NCI-H1092 treated with DMSO at 0.1 percent for 48 hours (cell line): ENCODE data around the gene KRTAP21-2.
"Not testable (repeated sequence)": the region's sequence is repeated elsewhere in the genome, so short reads cannot be mapped to it uniquely, and the experiment has no call there.

ENCODE experiments used
- DNase-seq: peaks from one replicate; lab custom pipeline; 2025; lab: John Stamatoyannopoulos, UW

KRTAP21-2 gene

DNA sequence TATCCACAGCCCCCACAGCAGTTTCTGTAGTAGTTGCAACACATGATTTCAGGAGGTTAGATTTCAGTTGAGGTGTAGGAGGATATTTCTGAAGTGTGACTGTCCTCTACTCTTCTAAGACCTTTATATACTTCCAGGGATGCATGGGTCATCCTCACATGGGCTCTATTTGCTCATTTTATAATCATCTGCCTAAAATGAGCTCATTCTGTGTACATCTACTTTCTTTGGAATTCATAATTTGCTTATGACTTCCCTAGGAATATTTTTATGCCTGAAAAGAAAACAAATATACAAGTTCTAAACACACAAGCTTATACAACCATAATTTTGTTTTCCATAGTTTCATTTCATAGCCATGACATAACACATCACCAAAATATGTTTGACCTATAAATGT is at the start of gene KRTAP21-2:
KRTAP21-2 (minus strand) TSS at position 101 of the 400 bp plus-strand sequence; CDS start at position 44, 57 bp downstream.
- DNase-seq, result no peak

DNA sequence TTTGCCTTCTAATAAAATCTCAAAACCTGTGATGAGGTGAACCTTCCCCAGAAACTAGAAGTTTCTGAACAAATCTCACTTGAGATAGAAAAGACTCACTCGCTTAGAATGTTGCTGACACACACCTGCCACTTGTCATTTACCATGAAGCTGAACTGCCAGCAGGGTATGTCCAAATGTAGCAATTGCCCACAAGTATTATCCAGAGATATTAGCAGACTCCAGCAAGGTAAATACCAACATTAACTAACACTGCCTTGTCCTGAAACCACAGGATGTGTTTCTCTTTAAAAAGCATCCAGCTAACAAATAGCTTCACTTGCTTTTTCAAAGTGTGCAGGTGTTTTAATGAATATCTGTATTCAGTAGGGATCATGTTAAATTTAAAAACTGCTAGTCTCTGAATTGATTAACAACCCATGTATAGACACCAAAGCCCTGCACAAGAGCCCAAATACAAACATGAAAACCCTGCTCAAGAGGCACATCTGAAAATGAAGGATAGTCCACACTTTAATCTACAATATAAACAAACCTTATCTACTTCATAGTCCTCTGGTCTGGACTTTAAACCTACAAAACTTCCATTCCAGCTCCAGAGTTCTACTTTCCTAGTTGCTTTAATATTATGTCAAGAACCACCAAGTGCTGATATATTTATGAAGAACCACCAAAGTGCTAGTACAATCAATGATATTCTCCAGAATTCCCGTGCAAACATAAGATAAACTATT is 46.7 kb upstream of the KRTAP21-2 start:
- DNase-seq, result no peak

DNA sequence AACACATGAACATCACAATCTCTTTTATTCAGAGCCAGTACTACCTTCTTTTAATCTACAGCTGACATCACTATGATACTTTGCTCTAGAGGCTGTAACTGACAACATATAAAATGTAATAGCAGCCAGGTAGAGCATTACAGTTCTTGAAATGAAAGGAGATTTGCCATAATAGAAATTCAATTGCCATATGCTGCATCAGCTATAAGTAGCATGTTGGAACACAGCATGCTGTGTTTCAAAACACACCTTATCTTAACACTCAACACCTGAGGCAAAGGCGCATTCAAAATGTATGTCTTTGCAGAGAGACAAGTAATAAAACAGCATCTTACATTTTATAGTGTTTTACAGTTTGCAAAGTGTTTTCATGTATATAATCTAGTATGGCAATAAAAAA is 32.2 kb upstream of the KRTAP21-2 start:
- DNase-seq, result no peak

DNA sequence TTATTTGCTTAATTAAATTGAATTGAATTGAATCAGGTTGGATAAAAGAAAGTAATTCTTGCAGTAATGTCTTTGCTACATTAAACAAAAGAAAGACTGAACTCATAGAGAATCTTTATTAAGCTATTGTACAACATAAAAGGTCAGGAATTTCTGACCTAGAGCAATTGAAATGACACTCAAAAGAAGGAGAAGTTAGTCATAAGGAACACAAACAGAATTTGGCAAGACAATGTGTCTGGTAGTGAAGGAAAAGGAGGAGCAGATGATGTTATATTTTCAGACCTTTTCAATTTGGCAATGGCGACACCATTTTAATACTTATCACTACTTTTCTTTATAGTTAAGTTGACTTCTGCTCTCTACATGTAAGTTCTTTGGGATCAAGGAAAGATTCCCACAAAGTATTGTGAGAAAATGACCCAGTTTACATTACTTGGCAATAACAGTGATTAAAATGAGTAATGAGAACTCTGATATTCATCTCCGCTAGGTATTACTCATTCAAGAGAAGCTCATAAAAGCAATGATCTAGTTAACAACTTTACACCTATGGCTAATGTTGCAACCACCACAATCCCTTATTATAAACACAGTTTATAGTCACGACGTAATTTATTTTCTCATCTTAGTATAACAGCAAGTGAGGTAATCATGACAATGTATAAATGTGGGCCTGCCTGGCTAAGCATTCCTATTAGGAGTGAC is 22.8 kb upstream of the KRTAP21-2 start:
- DNase-seq, result no peak

DNA sequence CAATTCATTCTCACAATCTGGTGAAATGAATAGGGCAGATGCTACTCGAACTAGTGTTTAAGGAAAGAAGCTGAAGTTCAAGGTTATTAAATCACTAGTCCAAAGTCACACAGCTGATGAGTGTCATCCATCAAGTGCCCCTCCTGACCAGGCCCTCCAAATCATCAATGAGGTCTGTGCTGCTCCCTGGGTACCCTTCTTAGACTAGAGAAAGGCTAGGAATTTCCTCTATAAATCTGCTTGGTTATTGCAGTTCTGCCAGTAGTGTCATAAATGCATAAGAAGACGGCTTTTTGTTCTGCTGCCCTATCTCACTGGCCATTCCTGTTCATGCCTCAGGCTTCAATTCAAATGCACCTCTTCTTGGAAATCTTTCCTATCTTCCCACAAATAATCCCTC is 13.7 kb upstream of the KRTAP21-2 start:
- no peak for DNase-seq

DNA sequence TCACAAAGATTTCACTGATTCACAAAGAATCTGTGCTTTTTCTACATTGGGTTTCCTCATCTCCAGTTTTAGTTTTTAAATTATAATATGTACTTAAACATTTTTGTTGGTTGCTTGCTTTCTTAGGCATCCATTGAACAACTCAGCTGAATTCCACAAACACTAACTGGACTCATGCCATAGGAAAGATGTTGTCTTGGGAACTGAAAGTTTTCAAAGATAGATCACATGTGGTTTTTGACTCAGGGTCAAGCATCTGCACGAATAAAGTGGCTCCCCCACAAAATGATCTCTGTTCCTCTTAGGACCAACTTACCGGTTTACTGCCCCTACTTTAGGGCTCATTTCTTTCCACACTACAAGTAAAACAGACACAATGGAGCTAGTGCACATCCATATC is 11.2 kb upstream of the KRTAP21-2 start:
- no peak for DNase-seq

DNA sequence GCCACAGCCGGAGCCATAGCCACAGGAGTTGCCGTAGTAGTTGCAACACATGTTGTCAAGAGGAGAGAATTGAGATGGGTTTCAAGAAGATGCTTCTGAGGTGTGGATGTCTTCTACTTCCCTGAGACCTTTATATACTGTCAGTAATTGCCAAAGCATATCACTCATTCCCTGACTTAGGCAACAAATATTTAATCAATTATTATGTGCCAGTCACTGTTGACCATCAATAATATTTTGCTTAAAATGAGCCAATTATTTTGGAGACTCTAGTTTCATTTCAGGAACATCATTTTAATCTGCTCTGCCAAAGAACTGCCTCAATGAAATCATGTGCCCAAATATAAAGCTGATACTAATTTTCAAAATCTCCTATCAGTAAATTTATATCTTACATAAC is 8.3 kb upstream of the KRTAP21-2 start, which contains the start of gene KRTAP21-1:
KRTAP21-1 (minus strand) TSS at position 101 of the 400 bp plus-strand sequence; CDS start at position 51, 50 bp downstream.
- not testable (repeated sequence) for DNase-seq

DNA sequence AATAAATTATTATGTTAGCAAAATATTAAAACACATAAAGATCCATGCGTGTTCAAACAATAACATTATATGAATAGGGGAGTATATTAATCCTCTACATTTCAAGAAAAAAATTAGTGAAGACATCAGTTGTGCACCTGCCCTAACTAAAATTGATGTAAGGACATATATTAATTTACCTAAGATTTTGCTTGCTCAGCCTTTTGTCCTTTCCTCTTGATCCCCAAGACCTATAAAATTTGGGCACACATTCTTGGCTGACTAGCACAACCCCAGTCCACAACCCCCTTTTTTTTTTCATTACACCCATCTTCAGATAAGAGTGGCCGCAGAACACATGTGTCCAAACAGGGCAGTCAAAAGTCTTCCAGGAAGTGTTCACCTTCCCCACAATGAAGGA is 6.6 kb downstream of the KRTAP21-2 start:
- no peak for DNase-seq

DNA sequence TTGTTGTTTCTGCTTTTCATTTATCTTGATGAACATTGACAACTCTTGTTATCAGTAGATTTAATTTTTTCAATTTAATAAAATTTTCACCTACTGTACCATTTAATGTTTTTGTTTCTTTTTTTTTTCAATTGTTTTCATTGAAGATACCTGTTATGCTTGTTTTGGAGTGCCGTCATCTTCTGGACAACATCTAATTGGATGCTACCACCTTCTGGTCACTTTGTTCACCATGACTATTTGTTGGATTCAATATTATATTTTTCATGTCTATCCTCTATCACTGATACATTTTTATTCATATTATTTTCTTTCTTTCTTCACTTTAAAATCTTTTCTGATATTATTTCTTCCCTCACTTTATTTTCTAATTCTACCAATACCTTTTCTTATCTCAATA is 14.0 kb downstream of the KRTAP21-2 start:
- no peak for DNase-seq

DNA sequence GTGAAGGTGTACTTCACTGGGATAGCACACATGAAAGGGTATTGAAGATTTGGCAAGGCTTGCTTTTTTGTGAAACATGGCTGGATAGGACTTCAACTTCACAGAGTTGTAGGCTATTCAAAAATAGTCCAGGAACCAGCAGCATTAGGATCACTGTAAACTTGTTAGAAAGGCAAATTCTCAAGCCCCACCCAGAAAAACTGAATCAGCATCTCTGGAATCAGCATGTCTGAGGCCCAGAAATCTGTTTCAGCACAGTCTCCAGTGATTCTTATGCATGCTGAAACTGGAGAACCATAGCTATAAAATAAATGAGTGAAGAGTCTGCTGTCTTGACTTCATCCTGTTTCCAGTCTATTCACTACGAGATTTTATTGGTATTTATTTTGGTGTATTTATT is 20.3 kb downstream of the KRTAP21-2 start:
- DNase-seq, result no peak

DNA sequence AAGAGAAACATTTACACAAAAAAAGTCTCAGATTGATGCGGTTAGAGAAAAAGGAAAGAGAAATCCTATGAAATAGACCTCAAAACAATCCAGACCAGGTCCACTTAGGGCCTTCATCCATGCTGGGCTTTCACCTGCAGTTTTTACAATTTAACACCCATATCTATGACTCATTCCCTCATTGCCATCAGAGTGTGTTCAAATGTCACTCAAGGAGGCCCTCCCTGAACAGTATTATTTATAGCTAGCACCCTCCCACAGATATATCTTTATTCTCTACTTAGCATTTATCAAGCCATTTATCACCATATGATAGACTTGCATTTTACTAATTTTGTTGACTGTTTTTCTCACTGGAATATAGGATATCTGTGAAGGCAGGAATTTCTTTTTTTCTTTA is 27.7 kb downstream of the KRTAP21-2 start:
- DNase-seq, result no peak

DNA sequence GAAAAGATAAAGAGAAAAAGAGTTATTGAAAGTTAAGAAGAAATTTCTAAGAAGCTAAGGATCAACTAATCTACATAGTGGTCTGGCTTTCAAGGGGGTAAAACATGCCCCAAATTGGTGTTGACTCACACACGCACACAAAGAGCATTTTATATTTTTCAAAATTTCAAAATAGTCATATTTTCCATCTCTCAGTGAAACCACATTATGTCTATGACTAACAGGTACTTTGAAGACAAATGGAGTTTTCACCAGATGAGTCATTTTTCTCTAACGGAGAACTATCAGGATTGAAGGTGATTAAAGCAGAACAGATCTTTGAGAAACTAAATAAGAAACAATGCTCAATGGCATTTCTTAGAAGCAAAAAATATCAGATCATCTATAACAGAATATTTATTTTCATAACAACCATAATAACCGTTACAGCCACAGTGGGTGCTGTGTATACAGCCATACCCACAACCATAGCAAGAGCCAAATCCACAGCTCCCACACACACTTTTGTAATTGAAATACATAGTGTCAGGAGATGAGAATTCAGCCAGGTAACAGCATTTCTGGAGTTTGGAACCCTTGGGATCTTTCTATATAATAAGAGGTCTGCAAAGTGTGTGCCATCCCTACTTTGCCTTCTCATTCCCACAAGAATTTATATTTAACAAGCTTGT is 28.7 kb downstream of the KRTAP21-2 start, which contains the start of gene KRTAP21-3:
KRTAP21-3 (minus strand) TSS at position 539 of the 671 bp plus-strand sequence; CDS start at position 521, 18 bp downstream.
- DNase-seq, result no peak

DNA sequence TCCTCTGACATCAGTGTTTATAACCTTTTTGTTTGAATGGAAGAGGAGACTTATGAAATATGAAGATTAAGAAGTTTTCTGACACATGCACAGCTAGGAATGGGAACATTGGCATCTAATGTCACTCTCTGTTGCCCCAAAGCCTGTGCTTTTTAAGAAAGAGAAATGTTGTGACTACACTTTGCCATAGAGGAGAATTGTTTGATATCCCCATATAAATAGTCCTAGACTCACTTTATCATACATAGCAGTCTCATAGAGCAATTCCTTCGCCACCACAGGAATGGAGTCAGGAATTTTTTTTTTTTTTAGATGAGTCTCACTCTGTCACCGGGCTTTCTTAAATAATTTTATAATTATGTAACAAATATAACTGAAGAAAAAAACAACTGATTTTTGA is 30.0 kb downstream of the KRTAP21-2 start:
- DNase-seq, result no peak

DNA sequence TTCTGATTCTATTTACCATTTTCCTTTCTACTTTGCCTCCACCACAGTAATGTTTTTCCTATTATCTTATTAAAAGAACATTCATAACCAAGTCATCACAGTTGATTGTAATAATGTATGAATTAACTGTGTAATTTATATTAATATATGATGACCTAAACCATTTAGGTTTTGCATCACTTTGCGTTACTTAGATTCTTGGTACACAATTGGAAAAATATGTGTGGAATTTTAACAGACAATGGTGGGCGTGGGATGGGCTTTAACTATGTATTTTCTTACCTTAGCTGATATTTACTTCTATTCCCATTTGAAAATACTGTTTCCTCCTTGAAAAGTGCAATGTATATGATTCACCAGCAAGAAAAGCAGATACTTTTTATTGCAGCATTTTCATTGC is 32.1 kb downstream of the KRTAP21-2 start:
- no peak for DNase-seq

DNA sequence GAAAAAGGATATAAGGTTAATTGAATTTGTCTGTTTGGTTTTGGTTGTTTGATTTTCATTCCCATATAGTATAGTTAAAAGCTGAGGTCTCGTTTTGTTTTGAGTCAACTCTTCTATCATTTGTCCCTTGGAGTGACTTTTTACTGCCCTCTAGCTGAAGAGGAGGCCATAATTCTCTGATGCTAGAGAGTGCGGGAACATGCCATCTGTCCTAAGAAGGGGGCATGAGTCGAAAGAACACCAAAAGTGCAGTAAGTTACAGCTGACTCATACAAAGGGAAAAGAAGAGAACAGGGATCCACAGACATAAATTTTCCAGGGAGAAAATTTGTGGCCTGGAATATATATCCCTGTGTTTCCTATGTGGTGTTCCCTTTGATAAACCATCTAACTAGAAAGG is 32.6 kb downstream of the KRTAP21-2 start:
- DNase-seq, result no peak

DNA sequence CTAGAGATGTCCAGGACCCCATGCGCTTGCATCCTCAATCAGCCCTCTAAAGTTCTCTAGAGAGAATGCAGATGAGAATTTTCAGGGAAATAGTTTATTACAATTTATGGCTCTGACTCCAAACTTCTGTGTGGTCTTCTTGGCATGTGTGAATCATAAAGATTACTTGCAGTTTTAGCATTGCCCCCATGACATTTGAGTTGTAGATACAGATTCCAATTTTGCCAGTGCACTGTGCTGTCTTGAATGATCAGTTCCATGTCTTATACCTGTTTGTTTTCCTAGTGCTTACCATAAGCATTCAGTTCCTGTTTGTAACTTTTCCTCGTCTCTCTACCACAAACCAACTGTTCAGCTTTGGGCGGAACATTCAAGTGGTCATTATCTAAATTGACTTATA is 33.3 kb downstream of the KRTAP21-2 start:
- no peak for DNase-seq

DNA sequence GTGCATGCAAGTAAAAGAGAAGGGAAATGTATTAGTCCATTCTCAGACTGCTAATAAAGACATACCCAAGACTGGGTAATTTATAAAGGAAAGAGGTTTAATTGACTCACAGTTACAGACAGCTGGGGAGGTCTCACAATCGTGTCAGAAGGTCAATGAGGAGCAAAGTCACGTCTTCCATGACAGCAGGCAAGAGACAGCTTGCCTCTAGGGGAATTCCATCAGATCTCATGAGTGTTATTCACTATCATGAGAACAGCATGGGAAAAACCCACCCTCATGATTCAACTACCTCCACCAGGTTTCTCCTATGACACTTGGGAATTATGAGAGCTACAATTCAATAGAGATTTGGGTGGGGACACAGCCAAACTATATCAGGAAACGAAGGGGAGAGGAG is 36.6 kb downstream of the KRTAP21-2 start:
- DNase-seq, result no peak

DNA sequence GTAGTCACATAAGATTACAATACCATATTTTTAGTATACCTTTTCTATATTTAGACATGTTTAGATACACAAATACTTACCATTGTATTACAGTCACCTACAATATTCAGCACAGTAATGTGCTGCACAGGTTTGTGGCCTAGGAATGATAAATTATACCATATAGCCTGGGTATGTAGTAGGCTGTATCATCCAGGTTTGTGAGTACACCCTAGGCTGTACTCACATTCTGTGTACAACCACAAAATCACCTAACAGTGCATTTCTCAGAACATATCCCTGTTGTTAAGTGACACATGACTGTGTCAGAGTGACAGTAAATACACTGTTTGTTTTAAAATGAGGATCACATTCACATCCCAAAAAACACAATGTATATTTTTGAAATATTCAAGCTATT is 39.6 kb downstream of the KRTAP21-2 start:
- no peak for DNase-seq
